Osteocyte (in vitro differentiated cells): ENCODE data around the gene ACOXL. TPM values are rescaled to one million over a fixed set of nuclear protein-coding genes. Genes with fewer than 3 reads are reported as not detected.

Experiments
- DNase-seq: peaks from one replicate; pipeline ENCODE4 v3.0.0; 2021; ENCODE audit warnings: mixed read lengths; ENCODE audit not compliant: unreplicated experiment; ENCODE audit errors: extremely low spot score
- H3K27ac Mint-ChIP-seq: one replicate; pipeline ENCODE4 v1.8.0; 2021; ENCODE audit warnings: mild to moderate bottlenecking, mixed read lengths; ENCODE audit not compliant: unreplicated experiment
- H3K27me3 Mint-ChIP-seq: one replicate; pipeline ENCODE4 v1.8.0; 2021; ENCODE audit warnings: mixed read lengths; ENCODE audit not compliant: unreplicated experiment
- H3K36me3 Mint-ChIP-seq: one replicate; pipeline ENCODE4 v1.8.0; 2021; ENCODE audit warnings: mixed read lengths; ENCODE audit not compliant: unreplicated experiment
- H3K4me1 Mint-ChIP-seq: one replicate; pipeline ENCODE4 v1.8.0; 2021; ENCODE audit warnings: mixed read lengths; ENCODE audit not compliant: unreplicated experiment
- H3K4me3 Mint-ChIP-seq: one replicate; pipeline ENCODE4 v1.8.0; 2021; ENCODE audit warnings: mild to moderate bottlenecking, moderate library complexity, mixed read lengths; ENCODE audit not compliant: unreplicated experiment
- H3K9me3 Mint-ChIP-seq: one replicate; pipeline ENCODE4 v1.8.0; 2021; ENCODE audit warnings: mixed read lengths; ENCODE audit not compliant: unreplicated experiment
- CTCF ChIP-seq: fragments of 200-600 bp; sonication (generic); IDR thresholded peaks from 2 replicates; pipeline ENCODE4 v1.5.0; 2021; ENCODE audit warnings: antibody characterized with exemption, mild to moderate bottlenecking, moderate library complexity
- total RNA-seq: library from RNA; stranded (reverse); gene quantifications from 2 replicates; pipeline ENCODE4 v1.2.1, GENCODE V29; 2021

The ACOXL gene
- total RNA-seq, 1 donor from 2014 or later = not detected

- H3K27me3 Mint-ChIP-seq = peaks cover 34% of the 10 kb centered on the region
- no peak for TF ChIP-seq CTCF
- H3K27ac Mint-ChIP-seq = no peak overlapping the region
Observed at GRCh38 chr2:110983133-110983532, 250.8 kb downstream of the ACOXL start.

GRCh38 chr2:110984694-110985490, 252.5 kb downstream of the ACOXL start:
- TF ChIP-seq CTCF = no peak
- DNase-seq = no peak
- Mint-ChIP-seq H3K4me3 (no peak overlapping the region), H3K27me3 (peaks cover 41% of the 10 kb centered on the region), H3K36me3 (no peaks in the 10 kb centered on the region), H3K9me3 (no peaks in the 10 kb centered on the region), H3K27ac (no peak overlapping the region), H3K4me1 (no peaks in the 10 kb centered on the region)

More at GRCh38 chr2:110983133-110983532, 250.8 kb downstream of the ACOXL start:
- no peaks in the 10 kb centered on the region for H3K36me3 Mint-ChIP-seq
- H3K4me3 Mint-ChIP-seq = no peak overlapping the region
- H3K4me1 Mint-ChIP-seq = no peaks in the 10 kb centered on the region
- no peaks in the 10 kb centered on the region for H3K9me3 Mint-ChIP-seq
- DNase-seq = no peak

- no peak overlapping the region for H3K27ac Mint-ChIP-seq
- H3K4me3 Mint-ChIP-seq = no peak overlapping the region
- peaks cover 63% of the 10 kb centered on the region for H3K27me3 Mint-ChIP-seq
- no peaks in the 10 kb centered on the region for H3K4me1 Mint-ChIP-seq
- H3K36me3 Mint-ChIP-seq = peaks cover 2% of the 10 kb centered on the region
- peaks cover 9% of the 10 kb centered on the region for H3K9me3 Mint-ChIP-seq
- TF ChIP-seq CTCF = no peak
- no peak for DNase-seq
Observed at GRCh38 chr2:110990440-110990839, 258.1 kb downstream of the ACOXL start.

- Mint-ChIP-seq H3K4me1 (no peaks in the 10 kb centered on the region), H3K27ac (no peak overlapping the region), H3K36me3 (peaks cover 2% of the 10 kb centered on the region), H3K27me3 (peaks cover 68% of the 10 kb centered on the region), H3K4me3 (no peak overlapping the region), H3K9me3 (peaks cover 12% of the 10 kb centered on the region)
- no peak for TF ChIP-seq CTCF
- no peak for DNase-seq
Observed at GRCh38 chr2:110991911-110992310, 259.5 kb downstream of the ACOXL start.

GRCh38 chr2:110992886-110993285, 260.5 kb downstream of the ACOXL start:
- Mint-ChIP-seq H3K4me3 (no peak overlapping the region), H3K36me3 (peaks cover 2% of the 10 kb centered on the region), H3K4me1 (no peaks in the 10 kb centered on the region)

More at GRCh38 chr2:110992886-110993285, 260.5 kb downstream of the ACOXL start:
- H3K27me3 Mint-ChIP-seq = peaks cover 70% of the 10 kb centered on the region
- DNase-seq = no peak
- H3K27ac Mint-ChIP-seq = no peak overlapping the region
- peaks cover 17% of the 10 kb centered on the region for H3K9me3 Mint-ChIP-seq
- TF ChIP-seq CTCF = no peak
